GM12801 (cell line): Measurements from ENCODE around the gene SLC6A8.

Experiments used
- TF ChIP-seq, protein P1 (sequence below): IDR thresholded peaks from one replicate; pipeline ENCODE4 v1.5.1; 2011; ENCODE audit warnings: control low read depth; ENCODE audit not compliant: insufficient read length; ENCODE audit errors: extremely low read depth

Gene SLC6A8

GRCh38 chrX:153641627-153642026 lies 46.1 kb upstream of the SLC6A8 start:
- TF ChIP-seq, protein P1, sequence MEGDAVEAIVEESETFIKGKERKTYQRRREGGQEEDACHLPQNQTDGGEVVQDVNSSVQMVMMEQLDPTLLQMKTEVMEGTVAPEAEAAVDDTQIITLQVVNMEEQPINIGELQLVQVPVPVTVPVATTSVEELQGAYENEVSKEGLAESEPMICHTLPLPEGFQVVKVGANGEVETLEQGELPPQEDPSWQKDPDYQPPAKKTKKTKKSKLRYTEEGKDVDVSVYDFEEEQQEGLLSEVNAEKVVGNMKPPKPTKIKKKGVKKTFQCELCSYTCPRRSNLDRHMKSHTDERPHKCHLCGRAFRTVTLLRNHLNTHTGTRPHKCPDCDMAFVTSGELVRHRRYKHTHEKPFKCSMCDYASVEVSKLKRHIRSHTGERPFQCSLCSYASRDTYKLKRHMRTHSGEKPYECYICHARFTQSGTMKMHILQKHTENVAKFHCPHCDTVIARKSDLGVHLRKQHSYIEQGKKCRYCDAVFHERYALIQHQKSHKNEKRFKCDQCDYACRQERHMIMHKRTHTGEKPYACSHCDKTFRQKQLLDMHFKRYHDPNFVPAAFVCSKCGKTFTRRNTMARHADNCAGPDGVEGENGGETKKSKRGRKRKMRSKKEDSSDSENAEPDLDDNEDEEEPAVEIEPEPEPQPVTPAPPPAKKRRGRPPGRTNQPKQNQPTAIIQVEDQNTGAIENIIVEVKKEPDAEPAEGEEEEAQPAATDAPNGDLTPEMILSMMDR = no peak

GRCh38 chrX:153642051-153642654 lies 45.6 kb upstream of the SLC6A8 start:
- TF ChIP-seq, protein P1 = no peak

GRCh38 chrX:153642655-153643430 lies 44.9 kb upstream of the SLC6A8 start:
- TF ChIP-seq, protein P1 = no peak

- TF ChIP-seq, protein P1 = no peak
Measured at GRCh38 chrX:153643431-153644351, 44.0 kb upstream of the SLC6A8 start.

DNA sequence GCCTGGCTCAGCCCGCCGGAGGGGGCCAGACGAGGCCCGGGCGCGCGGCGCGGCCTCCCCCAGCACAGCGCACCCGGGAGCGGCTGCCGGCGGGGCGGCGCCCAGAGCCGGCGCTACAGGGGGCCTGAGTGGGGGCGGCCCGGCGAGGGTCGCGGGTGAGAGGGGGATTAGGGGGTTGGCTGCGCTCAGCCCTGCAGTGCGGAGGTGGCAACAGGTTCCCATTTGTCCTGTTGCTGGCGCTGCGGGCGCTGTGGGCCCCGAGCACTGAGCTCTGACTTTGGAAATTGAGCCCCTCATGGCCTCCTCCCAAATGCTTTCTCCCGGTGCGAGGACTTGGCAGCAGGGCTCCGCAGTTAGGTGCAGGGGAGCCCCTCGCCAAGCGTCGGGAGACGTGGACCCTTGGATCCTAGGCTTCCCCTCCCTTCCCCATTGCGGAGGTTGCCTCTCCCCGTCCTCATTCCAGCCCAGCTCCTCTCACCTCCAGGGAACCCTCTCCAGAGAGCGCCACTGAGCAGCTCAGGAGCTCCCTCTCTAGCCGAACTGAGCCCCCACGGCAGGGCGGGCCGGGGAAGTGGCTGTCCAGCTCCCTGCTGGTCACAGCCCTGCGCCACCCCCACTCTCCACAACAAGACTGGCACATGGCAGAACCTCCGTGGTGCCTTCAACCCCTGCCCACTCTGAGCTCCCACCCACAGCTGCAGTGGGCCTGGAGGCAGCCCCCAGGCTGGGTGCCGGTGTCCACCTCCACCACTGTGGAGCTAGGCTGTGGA lies 43.2 kb upstream of the SLC6A8 start:
- TF ChIP-seq, protein P1 = no peak

DNA sequence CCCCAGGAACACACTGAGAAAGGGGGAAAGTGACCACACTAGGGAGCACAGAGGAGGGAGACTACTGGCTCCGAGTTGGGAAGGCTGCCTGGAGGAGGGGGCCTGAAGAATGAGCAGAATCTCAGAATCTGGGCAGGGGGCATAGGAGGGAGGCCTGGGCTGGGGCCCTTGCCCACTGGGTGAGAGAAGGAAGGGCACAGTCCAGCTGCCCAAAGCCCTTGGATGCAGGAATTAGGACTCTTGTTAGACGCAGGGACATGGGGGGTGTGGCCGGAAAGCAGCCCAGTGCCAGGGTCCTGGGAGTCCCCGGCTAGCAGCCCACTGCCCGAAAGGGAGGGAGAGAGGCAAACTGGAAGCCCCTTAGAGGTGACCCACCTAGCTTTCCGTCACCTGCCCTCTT lies 42.6 kb upstream of the SLC6A8 start:
- TF ChIP-seq, protein P1 = no peak

DNA sequence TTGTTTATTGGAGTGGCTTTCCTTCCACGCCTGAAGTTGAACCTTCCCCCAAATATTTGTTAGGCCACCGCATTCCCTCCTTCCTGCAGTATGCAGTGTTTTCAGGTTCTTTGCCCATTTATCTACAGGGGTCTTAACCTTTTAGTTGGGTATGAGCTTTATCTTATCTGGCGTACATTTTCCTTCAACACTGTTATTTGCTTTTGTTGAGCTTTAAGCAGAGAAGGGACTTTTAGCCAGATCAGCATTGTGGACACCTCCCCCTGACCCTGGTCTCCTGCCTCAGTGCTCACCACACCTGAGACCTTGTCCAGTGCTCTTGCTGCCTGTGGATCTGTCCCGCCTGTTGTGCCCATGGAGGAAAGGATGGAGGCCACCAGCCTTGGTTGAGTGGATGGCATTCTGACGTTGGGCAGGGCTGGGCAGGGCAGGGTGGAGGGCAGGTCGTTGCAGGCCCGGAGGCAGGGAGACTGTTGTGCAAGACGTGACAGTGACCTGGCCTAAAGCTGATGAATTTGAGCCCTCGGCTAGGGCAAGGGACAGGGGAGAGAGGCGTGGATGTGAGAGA lies 41.7 kb upstream of the SLC6A8 start:
- TF ChIP-seq, protein P1 = no peak
